ENCODE measurements around the gene GYPA.
"Not testable (repeated sequence)": the region's sequence is repeated elsewhere in the genome, so short reads cannot be mapped to it uniquely, and the experiment has no call there.

Gene GYPA

GRCh38 chr4:144130167-144130566, 10.4 kb downstream of the GYPA start:
- not testable (repeated sequence) for H3K36me3 ChIP-seq (ENCODE audit: control insufficient read depth, insufficient read depth, low read length); H3K9me3 ChIP-seq (ENCODE audit: control insufficient read depth, low read length); H3K4me1 ChIP-seq (ENCODE audit: control insufficient read depth, insufficient read depth, low read length, poor library complexity, severe bottlenecking); H3K27me3 ChIP-seq (replicated peaks; ENCODE audit: control insufficient read depth, insufficient read depth, low read length, poor library complexity, severe bottlenecking); DNase-seq; H3K27ac ChIP-seq (ENCODE audit: insufficient read depth, low read length, poor library complexity, severe bottlenecking); H3K4me3 ChIP-seq (ENCODE audit: insufficient read depth, low read depth, low read length, poor library complexity, severe bottlenecking)

- H3K9me3 ChIP-seq (ENCODE audit: control insufficient read depth, low read length); H3K4me3 ChIP-seq (ENCODE audit: insufficient read depth, low read depth, low read length, poor library complexity, severe bottlenecking); H3K27me3 ChIP-seq (replicated peaks; ENCODE audit: control insufficient read depth, insufficient read depth, low read length, poor library complexity, severe bottlenecking); H3K27ac ChIP-seq (ENCODE audit: insufficient read depth, low read length, poor library complexity, severe bottlenecking); H3K36me3 ChIP-seq (ENCODE audit: control insufficient read depth, insufficient read depth, low read length); DNase-seq; H3K4me1 ChIP-seq (ENCODE audit: control insufficient read depth, insufficient read depth, low read length, poor library complexity, severe bottlenecking): not testable (repeated sequence)
These were observed 11.1 kb downstream of the GYPA start for GRCh38 chr4:144129336-144129875.

GRCh38 chr4:144128709-144129320, 11.7 kb downstream of the GYPA start:
- H3K27ac ChIP-seq (ENCODE audit: insufficient read depth, low read length, poor library complexity, severe bottlenecking); H3K9me3 ChIP-seq (ENCODE audit: control insufficient read depth, low read length); H3K4me3 ChIP-seq (ENCODE audit: insufficient read depth, low read depth, low read length, poor library complexity, severe bottlenecking); H3K27me3 ChIP-seq (replicated peaks; ENCODE audit: control insufficient read depth, insufficient read depth, low read length, poor library complexity, severe bottlenecking); H3K36me3 ChIP-seq (ENCODE audit: control insufficient read depth, insufficient read depth, low read length); DNase-seq; H3K4me1 ChIP-seq (ENCODE audit: control insufficient read depth, insufficient read depth, low read length, poor library complexity, severe bottlenecking): not testable (repeated sequence)

GRCh38 chr4:144125109-144125508, 15.4 kb downstream of the GYPA start:
- not testable (repeated sequence) for H3K27me3 ChIP-seq (replicated peaks; ENCODE audit: control insufficient read depth, insufficient read depth, low read length, poor library complexity, severe bottlenecking); H3K36me3 ChIP-seq (ENCODE audit: control insufficient read depth, insufficient read depth, low read length); DNase-seq; H3K9me3 ChIP-seq (ENCODE audit: control insufficient read depth, low read length); H3K4me3 ChIP-seq (ENCODE audit: insufficient read depth, low read depth, low read length, poor library complexity, severe bottlenecking); H3K4me1 ChIP-seq (ENCODE audit: control insufficient read depth, insufficient read depth, low read length, poor library complexity, severe bottlenecking); H3K27ac ChIP-seq (ENCODE audit: insufficient read depth, low read length, poor library complexity, severe bottlenecking)

- H3K27me3 ChIP-seq (replicated peaks; ENCODE audit: control insufficient read depth, insufficient read depth, low read length, poor library complexity, severe bottlenecking); DNase-seq; H3K4me3 ChIP-seq (ENCODE audit: insufficient read depth, low read depth, low read length, poor library complexity, severe bottlenecking); H3K27ac ChIP-seq (ENCODE audit: insufficient read depth, low read length, poor library complexity, severe bottlenecking); H3K4me1 ChIP-seq (ENCODE audit: control insufficient read depth, insufficient read depth, low read length, poor library complexity, severe bottlenecking); H3K9me3 ChIP-seq (ENCODE audit: control insufficient read depth, low read length); H3K36me3 ChIP-seq (ENCODE audit: control insufficient read depth, insufficient read depth, low read length): not testable (repeated sequence)
These were observed 16.4 kb downstream of the GYPA start for GRCh38 chr4:144123982-144124635.

GRCh38 chr4:144123269-144123668, 17.2 kb downstream of the GYPA start:
- not testable (repeated sequence) for H3K9me3 ChIP-seq (ENCODE audit: control insufficient read depth, low read length); DNase-seq; H3K27ac ChIP-seq (ENCODE audit: insufficient read depth, low read length, poor library complexity, severe bottlenecking); H3K36me3 ChIP-seq (ENCODE audit: control insufficient read depth, insufficient read depth, low read length); H3K27me3 ChIP-seq (replicated peaks; ENCODE audit: control insufficient read depth, insufficient read depth, low read length, poor library complexity, severe bottlenecking); H3K4me3 ChIP-seq (ENCODE audit: insufficient read depth, low read depth, low read length, poor library complexity, severe bottlenecking); H3K4me1 ChIP-seq (ENCODE audit: control insufficient read depth, insufficient read depth, low read length, poor library complexity, severe bottlenecking)

GRCh38 chr4:144119752-144120151, 20.8 kb downstream of the GYPA start:
- H3K27me3 ChIP-seq (replicated peaks; ENCODE audit: control insufficient read depth, insufficient read depth, low read length, poor library complexity, severe bottlenecking); H3K4me3 ChIP-seq (ENCODE audit: insufficient read depth, low read depth, low read length, poor library complexity, severe bottlenecking); H3K9me3 ChIP-seq (ENCODE audit: control insufficient read depth, low read length); H3K36me3 ChIP-seq (ENCODE audit: control insufficient read depth, insufficient read depth, low read length); DNase-seq; H3K4me1 ChIP-seq (ENCODE audit: control insufficient read depth, insufficient read depth, low read length, poor library complexity, severe bottlenecking); H3K27ac ChIP-seq (ENCODE audit: insufficient read depth, low read length, poor library complexity, severe bottlenecking): not testable (repeated sequence)

- no peaks in the 10 kb centered on the region for H3K27me3 ChIP-seq (replicated peaks; ENCODE audit: control insufficient read depth, insufficient read depth, low read length, poor library complexity, severe bottlenecking)
- no peak for DNase-seq
- no peak overlapping the region for H3K4me3 ChIP-seq (ENCODE audit: insufficient read depth, low read depth, low read length, poor library complexity, severe bottlenecking)
- H3K27ac ChIP-seq (ENCODE audit: insufficient read depth, low read length, poor library complexity, severe bottlenecking) = no peak overlapping the region
- no peaks in the 10 kb centered on the region for H3K9me3 ChIP-seq (ENCODE audit: control insufficient read depth, low read length)
- no peaks in the 10 kb centered on the region for H3K36me3 ChIP-seq (ENCODE audit: control insufficient read depth, insufficient read depth, low read length)
- no peaks in the 10 kb centered on the region for H3K4me1 ChIP-seq (ENCODE audit: control insufficient read depth, insufficient read depth, low read length, poor library complexity, severe bottlenecking)
These were observed 25.0 kb downstream of the GYPA start for GRCh38 chr4:144115519-144115918.

GRCh38 chr4:144113546-144113945, 27.0 kb downstream of the GYPA start:
- H3K27me3 ChIP-seq (replicated peaks; ENCODE audit: control insufficient read depth, insufficient read depth, low read length, poor library complexity, severe bottlenecking) = no peaks in the 10 kb centered on the region
- H3K27ac ChIP-seq (ENCODE audit: insufficient read depth, low read length, poor library complexity, severe bottlenecking) = no peak overlapping the region
- no peaks in the 10 kb centered on the region for H3K36me3 ChIP-seq (ENCODE audit: control insufficient read depth, insufficient read depth, low read length)
- no peaks in the 10 kb centered on the region for H3K9me3 ChIP-seq (ENCODE audit: control insufficient read depth, low read length)
- no peak for DNase-seq
- H3K4me3 ChIP-seq (ENCODE audit: insufficient read depth, low read depth, low read length, poor library complexity, severe bottlenecking) = no peak overlapping the region
- no peaks in the 10 kb centered on the region for H3K4me1 ChIP-seq (ENCODE audit: control insufficient read depth, insufficient read depth, low read length, poor library complexity, severe bottlenecking)

- no peaks in the 10 kb centered on the region for H3K9me3 ChIP-seq (ENCODE audit: control insufficient read depth, low read length)
- DNase-seq = no peak
- no peak overlapping the region for H3K27ac ChIP-seq (ENCODE audit: insufficient read depth, low read length, poor library complexity, severe bottlenecking)
- no peaks in the 10 kb centered on the region for H3K36me3 ChIP-seq (ENCODE audit: control insufficient read depth, insufficient read depth, low read length)
- no peaks in the 10 kb centered on the region for H3K4me1 ChIP-seq (ENCODE audit: control insufficient read depth, insufficient read depth, low read length, poor library complexity, severe bottlenecking)
- H3K27me3 ChIP-seq (replicated peaks; ENCODE audit: control insufficient read depth, insufficient read depth, low read length, poor library complexity, severe bottlenecking) = no peaks in the 10 kb centered on the region
- no peak overlapping the region for H3K4me3 ChIP-seq (ENCODE audit: insufficient read depth, low read depth, low read length, poor library complexity, severe bottlenecking)
These were observed 35.9 kb downstream of the GYPA start for GRCh38 chr4:144104509-144105130.
